Neuronal stem cell (in vitro differentiated cells): Measurements from ENCODE around the gene SIK3.
A peak's percentile ranks its signal among the peaks of the same experiment; 100 is the strongest.

ENCODE experiments used
- DNase-seq: peaks from one replicate; pipeline ENCODE4 v3.0.0-alpha.2; 2013; ENCODE audit warnings: low spot score
- H2AFZ ChIP-seq: one replicate; pipeline ENCODE4 v1.6.1; 2013; ENCODE audit warnings: mild to moderate bottlenecking, low read length, inconsistent platforms
- H2AK5ac ChIP-seq: 2 replicates; pipeline ENCODE4 v1.6.1; 2013; ENCODE audit warnings: low read depth, mild to moderate bottlenecking, inconsistent platforms, low read length, moderate library complexity, mixed read lengths
- H2BK120ac ChIP-seq: 2 replicates; pipeline ENCODE4 v1.6.1; 2013; ENCODE audit warnings: low read depth, mild to moderate bottlenecking, inconsistent platforms, low read length, moderate library complexity, mixed read lengths
- H2BK12ac ChIP-seq: one replicate; pipeline ENCODE4 v1.6.1; 2013; ENCODE audit warnings: low read length, inconsistent platforms
- H2BK15ac ChIP-seq: 2 replicates; pipeline ENCODE4 v1.6.1; 2013; ENCODE audit warnings: mild to moderate bottlenecking, low read length, inconsistent platforms, mixed read lengths
- H2BK5ac ChIP-seq: one replicate; pipeline ENCODE4 v1.6.1; 2013; ENCODE audit warnings: inconsistent platforms, mild to moderate bottlenecking, low read length, moderate library complexity
- H3K14ac ChIP-seq: one replicate; pipeline ENCODE4 v1.6.1; 2013; ENCODE audit warnings: low read length, inconsistent platforms
- H3K18ac ChIP-seq: 2 replicates; pipeline ENCODE4 v1.6.1; 2013; ENCODE audit warnings: low read length, inconsistent platforms
- H3K23ac ChIP-seq: 2 replicates; pipeline ENCODE4 v1.6.1; 2013; ENCODE audit warnings: low read depth, mild to moderate bottlenecking, mixed read lengths, low read length, inconsistent platforms; ENCODE audit not compliant: poor library complexity
- H3K27ac ChIP-seq: replicated peaks from 3 replicates; pipeline ENCODE4 v1.5.1; 2013; ENCODE audit warnings: low read length, inconsistent platforms
- H3K27me3 ChIP-seq, 3 experiments: 2 replicates each; pipeline ENCODE4 v1.6.1; 2013; ENCODE audit warnings: low read length in 3 of 3, mild to moderate bottlenecking in 2 of 3, inconsistent platforms in 1 of 3, low read depth in 1 of 3, mixed read lengths in 1 of 3, moderate library complexity in 1 of 3; ENCODE audit not compliant: control insufficient read depth in 3 of 3, insufficient read depth in 3 of 3
- H3K36me3 ChIP-seq, 2 donors: replicated peaks in 1 of 2; 2 replicates each; pipeline ENCODE4 v1.6.1; 2013; ENCODE audit warnings: low read length in 2 of 2; ENCODE audit not compliant: control insufficient read depth in 2 of 2, insufficient read depth in 2 of 2
- H3K4ac ChIP-seq: 2 replicates; pipeline ENCODE4 v1.6.1; 2013; ENCODE audit warnings: inconsistent platforms, mild to moderate bottlenecking, low read length, moderate library complexity
- H3K4me1 ChIP-seq, 2 donors: 1 replicate in 1 of 2; 2 replicates in 1 of 2; pipeline ENCODE4 v1.6.1; 2013; ENCODE audit warnings: low read length in 2 of 2, low read depth in 1 of 2; ENCODE audit not compliant: control insufficient read depth in 2 of 2, insufficient read depth in 1 of 2
- H3K4me2 ChIP-seq: one replicate; pipeline ENCODE4 v1.6.1; 2013; ENCODE audit warnings: mild to moderate bottlenecking, low read length, inconsistent platforms; ENCODE audit not compliant: insufficient read depth, poor library complexity, severe bottlenecking
- H3K4me3 ChIP-seq, 2 donors: 2 replicates each; pipeline ENCODE4 v1.5.1; 2013; ENCODE audit warnings: low read length in 2 of 2, mild to moderate bottlenecking in 2 of 2, inconsistent platforms in 1 of 2, moderate library complexity in 1 of 2
- H3K79me1 ChIP-seq: one replicate; pipeline ENCODE4 v1.6.1; 2013; ENCODE audit warnings: low read depth, mild to moderate bottlenecking, inconsistent platforms, low read length, moderate library complexity
- H3K9ac ChIP-seq: one replicate; pipeline ENCODE4 v1.6.1; 2013; ENCODE audit warnings: mild to moderate bottlenecking, low read depth, low read length, inconsistent platforms; ENCODE audit not compliant: poor library complexity
- H3K9me3 ChIP-seq, 2 donors: replicated peaks in 1 of 2; 2 replicates each; pipeline versions ENCODE3 to v1.6.1; 2013; ENCODE audit warnings: low read length in 2 of 2, mild to moderate bottlenecking in 2 of 2, inconsistent platforms in 1 of 2, low read depth in 1 of 2, mixed read lengths in 1 of 2, moderate library complexity in 1 of 2; ENCODE audit not compliant: control insufficient read depth in 2 of 2, insufficient read depth in 1 of 2
- H4K8ac ChIP-seq: one replicate; pipeline ENCODE4 v1.6.1; 2013; ENCODE audit warnings: low read depth, mild to moderate bottlenecking, inconsistent platforms, low read length, moderate library complexity
- H4K91ac ChIP-seq: one replicate; pipeline ENCODE4 v1.6.1; 2013; ENCODE audit warnings: low read length, low read depth, mild to moderate bottlenecking, inconsistent platforms; ENCODE audit not compliant: poor library complexity
- WGBS, 2 donors: extraction: QIAGEN DNeasy Blood & Tissue Kit; methylation state at CpG; one replicate each; pipeline ENCODE4 v1.1.7; 2013; ENCODE audit warnings: missing lambda C conversion rate in 2 of 2, mixed read lengths in 1 of 2; ENCODE audit not compliant: insufficient read length in 2 of 2, insufficient replicate concordance in 1 of 2; ENCODE audit errors: extremely low coverage in 2 of 2; 5-methylcytosine and 5-hydroxymethylcytosine counted together

SIK3 gene

DNA sequence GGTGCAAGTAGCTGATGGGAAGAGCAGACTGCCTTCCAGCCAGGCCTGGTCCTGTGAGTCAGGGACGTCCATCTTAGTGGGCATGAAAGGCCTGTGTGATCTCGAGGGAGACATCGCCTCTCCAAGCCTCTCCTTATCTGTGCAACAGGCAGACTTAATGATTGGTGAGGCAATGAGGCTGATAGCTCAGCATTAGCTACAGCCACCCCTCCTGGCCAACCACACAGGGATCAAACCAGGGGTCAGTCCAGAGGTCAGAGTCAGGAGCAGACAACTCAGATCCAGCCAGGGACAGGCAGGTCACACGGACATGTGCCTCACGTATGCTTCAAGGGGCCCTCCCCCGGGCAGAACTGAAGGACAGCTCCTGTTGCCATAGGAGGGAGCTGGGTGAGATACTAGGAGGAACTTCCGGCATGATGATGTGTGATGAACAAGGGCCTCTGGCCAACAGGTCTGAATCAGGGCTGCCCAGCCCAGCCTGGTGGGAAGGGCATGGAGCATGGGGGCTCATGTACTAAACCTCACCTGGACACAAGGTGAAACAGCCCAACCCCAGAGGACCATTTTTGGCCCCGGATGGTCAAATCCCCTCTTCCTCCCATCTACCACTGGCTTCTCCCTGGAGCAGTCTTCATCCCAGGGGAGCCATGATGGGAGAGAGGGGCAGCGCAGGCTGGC, 271.3 kb downstream of the SIK3 start:
- Histone ChIP-seq H2BK5ac (peak overlapping the region; percentile 3), H2BK120ac (no peak overlapping the region), H2BK15ac (no peak overlapping the region), H3K4me1 (peaks cover 5 to 9% of the 10 kb centered on the region in 2 donors), H3K18ac (no peak overlapping the region), H4K8ac (no peak overlapping the region), H3K4me2 (no peak overlapping the region), H2AK5ac (peak overlapping the region; percentile 20), H2BK12ac (no peak overlapping the region), H3K79me1 (no peaks in the 10 kb centered on the region), H3K9me3 (no peaks in the 10 kb centered on the region), H3K27me3 (peaks cover 0 to 5% (median 1%) of the 10 kb centered on the region in 3 experiments), H3K4me3 (no peak overlapping the region), H2AFZ (peak overlapping the region; percentile 35), H3K14ac (peak overlapping the region; percentile 38), H3K36me3 (no peaks in the 10 kb centered on the region), H3K27ac (no peak overlapping the region), H4K91ac (no peak overlapping the region), H3K9ac (no peak overlapping the region), H3K4ac (no peak overlapping the region), H3K23ac (peak overlapping the region; percentile 68)
- WGBS, 2 donors: no CpG with 5 or more reads among the region's 9 CpGs
- no peak for DNase-seq

- Histone ChIP-seq H4K91ac (no peak overlapping the region), H2BK5ac (peak overlapping the region; percentile 3), H2BK120ac (no peak overlapping the region), H3K4me2 (no peak overlapping the region), H3K9me3 (no peaks in the 10 kb centered on the region), H3K18ac (peak overlapping the region; percentile 28), H3K79me1 (no peaks in the 10 kb centered on the region), H3K9ac (no peak overlapping the region), H3K14ac (peak overlapping the region; percentile 75), H3K4me3 (peak overlapping the region in 1 of 2 donors; percentile 25), H3K27me3 (peaks cover 0 to 8% (median 1%) of the 10 kb centered on the region in 3 experiments), H3K36me3 (no peaks in the 10 kb centered on the region), H2AFZ (no peak overlapping the region), H3K4ac (no peak overlapping the region), H4K8ac (no peak overlapping the region), H2BK15ac (peak overlapping the region; percentile 78), H3K23ac (peak overlapping the region; percentile 68), H3K27ac (no peak overlapping the region), H2BK12ac (no peak overlapping the region), H3K4me1 (peaks cover 5 to 9% of the 10 kb centered on the region in 2 donors), H2AK5ac (no peak overlapping the region)
- DNase-seq: no peak
- no CpG with 5 or more reads among the region's 22 CpGs for WGBS, 2 donors
Measured at GRCh38 chr11:116825854-116826750, 272.1 kb downstream of the SIK3 start.

DNA sequence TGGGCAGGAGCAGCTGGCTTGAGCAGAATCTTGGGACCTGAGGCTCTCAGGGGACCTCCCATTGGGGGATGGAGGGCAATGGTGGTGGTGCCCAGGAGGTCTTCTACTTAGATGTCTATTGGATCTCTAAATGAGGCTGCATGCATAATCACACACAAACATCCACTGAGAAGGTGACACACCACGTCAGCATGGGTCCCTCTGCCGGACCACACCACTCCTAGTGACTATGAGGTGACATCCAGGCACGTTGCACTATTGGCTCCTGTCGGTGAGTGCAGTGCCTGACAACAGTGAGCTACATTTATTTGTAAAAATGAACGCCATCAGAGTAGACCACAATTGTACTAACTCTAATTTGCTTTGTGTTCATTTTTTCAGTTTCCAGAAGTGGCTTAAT, 272.8 kb downstream of the SIK3 start:
- no peak overlapping the region for H3K9ac ChIP-seq
- no peaks in the 10 kb centered on the region for H3K9me3 ChIP-seq

More for the DNA sequence above, 272.8 kb downstream of the SIK3 start:
- no peak overlapping the region for H2AFZ ChIP-seq
- no peak overlapping the region for H2BK120ac ChIP-seq
- no peak for DNase-seq
- no peak overlapping the region for H4K91ac ChIP-seq
- H3K36me3 ChIP-seq: no peaks in the 10 kb centered on the region
- H2BK15ac ChIP-seq: peak overlapping the region; percentile 78
- no peaks in the 10 kb centered on the region for H3K79me1 ChIP-seq
- no peak overlapping the region for H3K14ac ChIP-seq
- peaks cover 5 to 9% of the 10 kb centered on the region in 2 donors for H3K4me1 ChIP-seq
- no peak overlapping the region for H3K4me3 ChIP-seq
- peak overlapping the region; percentile 28 for H3K18ac ChIP-seq
- H3K4ac ChIP-seq: no peak overlapping the region
- no peak overlapping the region for H2AK5ac ChIP-seq
- no peak overlapping the region for H2BK5ac ChIP-seq
- H3K4me2 ChIP-seq: no peak overlapping the region
- no peak overlapping the region for H3K23ac ChIP-seq
- peaks cover 0 to 8% (median 1%) of the 10 kb centered on the region in 3 experiments for H3K27me3 ChIP-seq
- H2BK12ac ChIP-seq: no peak overlapping the region
- H3K27ac ChIP-seq: no peak overlapping the region
- H4K8ac ChIP-seq: no peak overlapping the region
- no CpG with 5 or more reads among the region's 5 CpGs for WGBS, 2 donors
